AG09319 (cell line): ENCODE measurements around the gene TEDC1.
A peak's percentile ranks its signal among the peaks of the same experiment; 100 is the strongest.

Experiments
- DNase-seq: peaks from one replicate; pipeline ENCODE4 v3.0.0-alpha.2; 2010; ENCODE audit warnings: low read depth; ENCODE audit errors: extremely low read depth
- CTCF ChIP-seq: IDR thresholded peaks from 2 replicates; pipeline ENCODE4 v1.5.1; 2011; ENCODE audit warnings: low read depth, mild to moderate bottlenecking, inconsistent platforms, low read length, moderate library complexity

TEDC1 gene

GRCh38 chr14:105532735-105533141 lies 41.7 kb downstream of the TEDC1 start:
- no peak for DNase-seq
- peak; percentile 40 for TF ChIP-seq CTCF

- TF ChIP-seq CTCF: no peak
- DNase-seq: no peak
These were observed 42.3 kb downstream of the TEDC1 start for GRCh38 chr14:105533391-105533790.

GRCh38 chr14:105533811-105534498 lies 42.9 kb downstream of the TEDC1 start:
- no peak for TF ChIP-seq CTCF
- DNase-seq: no peak

GRCh38 chr14:105534586-105534985 lies 43.5 kb downstream of the TEDC1 start:
- TF ChIP-seq CTCF: no peak
- no peak for DNase-seq

- no peak for TF ChIP-seq CTCF
- DNase-seq: no peak
These were observed 45.0 kb downstream of the TEDC1 start for GRCh38 chr14:105536051-105536450.

- no peak for TF ChIP-seq CTCF
- no peak for DNase-seq
These were observed 45.9 kb downstream of the TEDC1 start for GRCh38 chr14:105536691-105537579.
